AG08395 (cell line): ENCODE results near the gene ZFP69.

Experiments
- DNase-seq: peaks from one replicate; pipeline ENCODE4 v3.0.0; 2012; ENCODE audit warnings: mixed read lengths, low spot score

Gene ZFP69

GRCh38 chr1:40508375-40509341 is 31.6 kb downstream of the ZFP69 start, which contains the start of gene EXO5:
EXO5 (plus strand) TSS chr1:40508767; CDS start chr1:40514545, 5,778 bp downstream.
- DNase-seq = peak; percentile 81

- DNase-seq = no peak
Measured at GRCh38 chr1:40519517-40519916, 42.4 kb downstream of the ZFP69 start.

GRCh38 chr1:40530735-40531380 is 53.8 kb downstream of the ZFP69 start:
- peak; percentile 6 for DNase-seq

GRCh38 chr1:40531381-40532061 is 54.4 kb downstream of the ZFP69 start, which contains the start of gene ZNF684:
ZNF684 (plus strand) TSS chr1:40531637; CDS start chr1:40533167, 1,530 bp downstream.
- peak; percentile 97 for DNase-seq

GRCh38 chr1:40532062-40532389 is 54.9 kb downstream of the ZFP69 start:
- no peak for DNase-seq

GRCh38 chr1:40532844-40533424 is 55.8 kb downstream of the ZFP69 start:
- peak; percentile 69 for DNase-seq

- no peak for DNase-seq
Measured at GRCh38 chr1:40534589-40534988, 57.5 kb downstream of the ZFP69 start.

GRCh38 chr1:40535732-40536131 is 58.6 kb downstream of the ZFP69 start:
- no peak for DNase-seq

- DNase-seq = no peak
Measured at GRCh38 chr1:40539338-40539737, 62.2 kb downstream of the ZFP69 start.
